ENCODE measurements around the gene EEF2K.

DNA sequence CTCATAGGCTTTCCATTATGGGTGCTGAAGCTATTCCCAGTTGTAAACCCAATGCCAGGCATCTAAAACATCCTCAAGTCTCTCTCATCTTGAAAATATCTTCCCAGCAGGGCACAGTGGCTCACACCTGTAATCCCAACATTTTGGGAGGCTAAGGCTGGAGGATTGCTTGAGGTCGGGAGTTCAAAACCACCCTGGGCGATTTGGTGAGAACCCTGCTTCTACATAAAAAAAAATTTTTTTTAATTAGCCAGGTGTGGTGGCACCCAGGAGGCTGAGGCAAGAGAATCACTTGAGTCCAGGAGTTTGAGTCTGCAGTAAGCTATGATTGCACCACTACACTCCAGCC lies 13.0 kb upstream of the EEF2K start:
- TF ChIP-seq ZNF703 (CRISPR knock-in tag; IDR thresholded peaks at IDR 0.05; ENCODE audit: borderline replicate concordance) (no peak), POLR2AphosphoS5 (IDR thresholded peaks at IDR 0.05; ENCODE audit: low read depth, low read length) (no peak), GABPB1 (CRISPR knock-in tag; IDR thresholded peaks at IDR 0.05) (no peak)
- TF ChIP-seq, protein P1, sequence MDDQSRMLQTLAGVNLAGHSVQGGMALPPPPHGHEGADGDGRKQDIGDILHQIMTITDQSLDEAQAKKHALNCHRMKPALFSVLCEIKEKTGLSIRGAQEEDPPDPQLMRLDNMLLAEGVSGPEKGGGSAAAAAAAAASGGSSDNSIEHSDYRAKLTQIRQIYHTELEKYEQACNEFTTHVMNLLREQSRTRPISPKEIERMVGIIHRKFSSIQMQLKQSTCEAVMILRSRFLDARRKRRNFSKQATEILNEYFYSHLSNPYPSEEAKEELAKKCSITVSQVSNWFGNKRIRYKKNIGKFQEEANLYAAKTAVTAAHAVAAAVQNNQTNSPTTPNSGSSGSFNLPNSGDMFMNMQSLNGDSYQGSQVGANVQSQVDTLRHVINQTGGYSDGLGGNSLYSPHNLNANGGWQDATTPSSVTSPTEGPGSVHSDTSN (CRISPR knock-in tag; IDR thresholded peaks at IDR 0.05; ENCODE audit: borderline replicate concordance) = no peak

Measured in HepG2 (cell line).